Mesenchymal stem cell (in vitro differentiated cells and primary cell): Measurements from ENCODE around the gene LRRC14B.
A peak's percentile ranks its signal among the peaks of the same experiment; 100 is the strongest.
"Not testable (repeated sequence)": the region's sequence is repeated elsewhere in the genome, so short reads cannot be mapped to it uniquely, and the experiment has no call there.

Source experiments
- DNase-seq: peaks from one replicate; pipeline ENCODE4 v3.0.0-alpha.2; 2013
- H2AFZ ChIP-seq: one replicate; pipeline ENCODE4 v1.6.1; 2013; ENCODE audit warnings: low read depth, mild to moderate bottlenecking, control low read depth, inconsistent platforms, low read length, moderate library complexity
- H2AK5ac ChIP-seq: 2 replicates; pipeline ENCODE4 v1.6.1; 2013; ENCODE audit warnings: low read length, moderate library complexity, mild to moderate bottlenecking, inconsistent platforms; ENCODE audit not compliant: severe bottlenecking
- H2BK120ac ChIP-seq: one replicate; pipeline ENCODE4 v1.6.1; 2013; ENCODE audit warnings: low read depth, mild to moderate bottlenecking, inconsistent platforms, low read length, moderate library complexity
- H2BK12ac ChIP-seq, 2 experiments: one replicate each; pipeline ENCODE4 v1.6.1; 2013; ENCODE audit warnings: inconsistent platforms in 2 of 2, low read length in 2 of 2, mild to moderate bottlenecking in 2 of 2, moderate library complexity in 2 of 2, control low read depth in 1 of 2
- H2BK15ac ChIP-seq: one replicate; pipeline ENCODE4 v1.6.1; 2013; ENCODE audit warnings: mild to moderate bottlenecking, low read depth, inconsistent platforms; ENCODE audit not compliant: poor library complexity, severe bottlenecking
- H2BK5ac ChIP-seq: 2 replicates; pipeline ENCODE4 v1.6.1; 2013; ENCODE audit warnings: low read depth, mild to moderate bottlenecking, low read length, control low read depth, inconsistent platforms; ENCODE audit not compliant: poor library complexity, severe bottlenecking
- H3K14ac ChIP-seq, 2 experiments: one replicate each; pipeline ENCODE4 v1.6.1; 2013; ENCODE audit warnings: inconsistent platforms in 2 of 2, low read length in 2 of 2, control low read depth in 1 of 2, mild to moderate bottlenecking in 1 of 2, moderate library complexity in 1 of 2
- H3K18ac ChIP-seq, 2 experiments: one replicate each; pipeline ENCODE4 v1.6.1; 2013; ENCODE audit warnings: inconsistent platforms in 2 of 2, low read length in 2 of 2, control low read depth in 1 of 2, low read depth in 1 of 2, mild to moderate bottlenecking in 1 of 2
- H3K23ac ChIP-seq, 2 experiments: one replicate each; pipeline ENCODE4 v1.6.1; 2013; ENCODE audit warnings: inconsistent platforms in 2 of 2, low read length in 2 of 2, mild to moderate bottlenecking in 2 of 2, moderate library complexity in 2 of 2, control low read depth in 1 of 2
- H3K27ac ChIP-seq: 2 replicates; pipeline ENCODE4 v1.5.1; 2013; ENCODE audit warnings: mild to moderate bottlenecking, moderate library complexity, low read length, control low read depth, inconsistent platforms; ENCODE audit not compliant: poor library complexity, severe bottlenecking
- H3K27me3 ChIP-seq, 2 experiments: 2 replicates each; pipeline versions ENCODE4 v1.6.1 to v1.7.0; 2013; ENCODE audit warnings: low read length in 2 of 2, mild to moderate bottlenecking in 2 of 2, moderate library complexity in 2 of 2, control low read depth in 1 of 2, inconsistent platforms in 1 of 2; ENCODE audit not compliant: control insufficient read depth in 1 of 2, insufficient read depth in 1 of 2
- H3K36me3 ChIP-seq, 2 experiments: 2 replicates each; pipeline versions ENCODE4 v1.6.1 to v1.7.0; 2013; ENCODE audit warnings: low read length in 2 of 2, control low read depth in 1 of 2, inconsistent platforms in 1 of 2, low read depth in 1 of 2, mild to moderate bottlenecking in 1 of 2; ENCODE audit not compliant: insufficient read depth in 2 of 2, control insufficient read depth in 1 of 2
- H3K4ac ChIP-seq, 2 experiments: one replicate each; pipeline ENCODE4 v1.6.1; 2013; ENCODE audit warnings: inconsistent platforms in 2 of 2, low read length in 2 of 2, mild to moderate bottlenecking in 2 of 2, moderate library complexity in 2 of 2, control low read depth in 1 of 2, low read depth in 1 of 2
- H3K4me1 ChIP-seq: 2 replicates; pipeline ENCODE4 v1.6.1; 2013; ENCODE audit warnings: low read depth, low read length, control low read depth; ENCODE audit not compliant: control insufficient read depth, insufficient read depth
- H3K4me2 ChIP-seq: 2 replicates; pipeline ENCODE4 v1.6.1; 2013; ENCODE audit warnings: low read length, mild to moderate bottlenecking, inconsistent platforms; ENCODE audit not compliant: poor library complexity, severe bottlenecking
- H3K4me3 ChIP-seq, 2 experiments: 2 replicates each; pipeline versions ENCODE4 v1.5.1 to v1.7.0; 2013; ENCODE audit warnings: low read length in 2 of 2, mild to moderate bottlenecking in 2 of 2, control low read depth in 1 of 2, low read depth in 1 of 2; ENCODE audit not compliant: insufficient read depth in 1 of 2
- H3K79me1 ChIP-seq: replicated peaks from 2 replicates; pipeline ENCODE4 v1.6.1; 2013; ENCODE audit warnings: mild to moderate bottlenecking, control low read depth, low read length, inconsistent platforms; ENCODE audit not compliant: poor library complexity, severe bottlenecking
- H3K9ac ChIP-seq: 2 replicates; pipeline ENCODE4 v1.7.0; 2013; ENCODE audit warnings: mild to moderate bottlenecking, low read length, moderate library complexity
- H3K9me3 ChIP-seq: 2 replicates; pipeline ENCODE4 v1.7.0; 2013; ENCODE audit warnings: mild to moderate bottlenecking, low read length; ENCODE audit not compliant: control insufficient read depth
- H4K8ac ChIP-seq: one replicate; pipeline ENCODE4 v1.6.1; 2013; ENCODE audit warnings: inconsistent platforms, mild to moderate bottlenecking, low read length, moderate library complexity
- H4K91ac ChIP-seq: one replicate; pipeline ENCODE4 v1.6.1; 2013; ENCODE audit warnings: mild to moderate bottlenecking, low read length, inconsistent platforms
- WGBS: methylation state at CpG from one replicate; pipeline ENCODE4 v1.1.7; 2013; ENCODE audit warnings: mixed read lengths; 5-methylcytosine and 5-hydroxymethylcytosine counted together

Gene LRRC14B

GRCh38 chr5:235527-235926, 44.2 kb downstream of the LRRC14B start:
- H2BK12ac ChIP-seq, H3K4ac ChIP-seq, H3K9me3 ChIP-seq, DNase-seq, H3K4me1 ChIP-seq, H4K8ac ChIP-seq, H3K14ac ChIP-seq, H3K27me3 ChIP-seq, H2BK120ac ChIP-seq, H2AFZ ChIP-seq, H3K23ac ChIP-seq, H3K9ac ChIP-seq, H3K27ac ChIP-seq, H4K91ac ChIP-seq, H3K18ac ChIP-seq, H2BK15ac ChIP-seq, H3K4me2 ChIP-seq, H2BK5ac ChIP-seq, H2AK5ac ChIP-seq, H3K4me3 ChIP-seq: not testable (repeated sequence)
- peaks cover 12% of the 10 kb centered on the region for H3K79me1 ChIP-seq
- peaks cover 58 to 76% of the 10 kb centered on the region in 2 experiments for H3K36me3 ChIP-seq
- 93% methylated on average over 2 of the region's 9 CpGs for WGBS

DNA sequence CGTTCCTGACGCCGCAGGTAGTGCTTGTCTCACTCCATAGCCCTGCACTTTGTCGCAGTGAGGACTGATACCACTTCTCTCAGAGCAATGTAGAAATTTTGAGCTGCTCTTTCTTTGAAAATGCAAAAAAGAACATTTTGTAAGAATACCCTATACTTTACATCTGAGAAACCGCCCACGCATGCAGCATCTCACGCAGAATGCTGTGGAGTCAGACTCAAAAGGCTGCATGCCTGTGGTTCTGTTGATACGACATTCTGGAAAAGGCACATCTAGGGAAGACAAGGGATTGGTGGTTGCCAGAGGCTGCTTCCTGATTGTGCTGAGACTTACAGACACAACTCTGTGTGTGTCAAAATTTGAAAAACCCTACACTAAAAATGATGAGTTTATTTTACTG, 46.6 kb downstream of the LRRC14B start:
- H3K27ac ChIP-seq, H2AFZ ChIP-seq, H2BK12ac ChIP-seq, H3K9ac ChIP-seq, DNase-seq, H3K9me3 ChIP-seq, H2BK5ac ChIP-seq, H2BK120ac ChIP-seq, H3K4me1 ChIP-seq, H3K23ac ChIP-seq, H3K14ac ChIP-seq, H3K27me3 ChIP-seq, H2AK5ac ChIP-seq, H4K8ac ChIP-seq, H3K4me3 ChIP-seq, H3K18ac ChIP-seq, H4K91ac ChIP-seq, H3K4ac ChIP-seq, H2BK15ac ChIP-seq, H3K4me2 ChIP-seq: not testable (repeated sequence)
- peaks cover 10% of the 10 kb centered on the region for H3K79me1 ChIP-seq
- 100% methylated on average over 5 of the region's 8 CpGs for WGBS
- H3K36me3 ChIP-seq = peaks cover 54 to 76% of the 10 kb centered on the region in 2 experiments

- H2BK12ac ChIP-seq, H2AK5ac ChIP-seq: not testable (repeated sequence)
- 73% methylated on average over 7 of the region's 7 CpGs for WGBS
These were observed 49.3 kb downstream of the LRRC14B start for GRCh38 chr5:240550-240949.

GRCh38 chr5:241045-241669, 49.9 kb downstream of the LRRC14B start:
- DNase-seq = peak; percentile 79
- H3K23ac ChIP-seq, H2BK5ac ChIP-seq, H2AFZ ChIP-seq, H2AK5ac ChIP-seq, H3K4me2 ChIP-seq, H2BK12ac ChIP-seq, H3K14ac ChIP-seq, H3K18ac ChIP-seq, H4K8ac ChIP-seq, H3K9me3 ChIP-seq, H4K91ac ChIP-seq, H3K4me1 ChIP-seq, H3K27ac ChIP-seq, H3K27me3 ChIP-seq, H2BK120ac ChIP-seq, H3K4ac ChIP-seq, H3K4me3 ChIP-seq, H2BK15ac ChIP-seq, H3K9ac ChIP-seq: not testable (repeated sequence)
- Histone ChIP-seq H3K79me1 (peaks cover 11% of the 10 kb centered on the region), H3K36me3 (peaks cover 36 to 62% of the 10 kb centered on the region in 2 experiments)
- 64% methylated on average over 12 of the region's 13 CpGs for WGBS

More at GRCh38 chr5:240550-240949, 49.3 kb downstream of the LRRC14B start:
- H3K27me3 ChIP-seq, H2AFZ ChIP-seq, H3K9me3 ChIP-seq, H3K4me1 ChIP-seq, H3K4me2 ChIP-seq, H3K14ac ChIP-seq, H3K4ac ChIP-seq, H2BK120ac ChIP-seq, H4K91ac ChIP-seq, H2BK5ac ChIP-seq, H3K27ac ChIP-seq, H3K18ac ChIP-seq, H3K23ac ChIP-seq, H4K8ac ChIP-seq, H2BK15ac ChIP-seq, H3K9ac ChIP-seq, H3K4me3 ChIP-seq: not testable (repeated sequence)
- peaks cover 40 to 61% of the 10 kb centered on the region in 2 experiments for H3K36me3 ChIP-seq
- H3K79me1 ChIP-seq = peaks cover 11% of the 10 kb centered on the region
- DNase-seq = peak; percentile 24
